GM21515 (cell line): ENCODE measurements around the gene SP2.

Experiments
- ATAC-seq: cut with Tn5 transposase; IDR thresholded peaks from one replicate; pipeline ENCODE4 v1.9.1; 2021; ENCODE audit not compliant: unreplicated experiment

SP2 gene

DNA sequence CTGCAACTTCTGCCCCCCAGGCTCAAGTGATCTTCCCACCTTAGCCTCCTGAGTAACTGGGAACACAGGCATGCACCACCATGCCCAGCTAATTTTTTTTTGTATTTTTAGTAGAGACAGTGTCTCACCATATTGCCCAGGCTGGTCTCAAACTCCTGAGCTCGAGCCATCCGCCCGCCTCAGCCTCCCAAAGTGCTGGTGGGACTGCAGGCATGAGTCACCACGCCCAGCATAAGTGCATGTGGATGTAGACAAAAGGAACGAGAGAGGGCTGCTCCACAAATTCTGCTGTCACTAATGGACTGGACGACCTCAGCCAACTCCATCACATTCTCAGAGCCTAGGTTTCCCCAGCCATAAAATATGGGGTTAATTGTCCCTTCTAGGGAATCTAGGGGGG, 7.7 kb upstream of the SP2 start:
- no peak for ATAC-seq

DNA sequence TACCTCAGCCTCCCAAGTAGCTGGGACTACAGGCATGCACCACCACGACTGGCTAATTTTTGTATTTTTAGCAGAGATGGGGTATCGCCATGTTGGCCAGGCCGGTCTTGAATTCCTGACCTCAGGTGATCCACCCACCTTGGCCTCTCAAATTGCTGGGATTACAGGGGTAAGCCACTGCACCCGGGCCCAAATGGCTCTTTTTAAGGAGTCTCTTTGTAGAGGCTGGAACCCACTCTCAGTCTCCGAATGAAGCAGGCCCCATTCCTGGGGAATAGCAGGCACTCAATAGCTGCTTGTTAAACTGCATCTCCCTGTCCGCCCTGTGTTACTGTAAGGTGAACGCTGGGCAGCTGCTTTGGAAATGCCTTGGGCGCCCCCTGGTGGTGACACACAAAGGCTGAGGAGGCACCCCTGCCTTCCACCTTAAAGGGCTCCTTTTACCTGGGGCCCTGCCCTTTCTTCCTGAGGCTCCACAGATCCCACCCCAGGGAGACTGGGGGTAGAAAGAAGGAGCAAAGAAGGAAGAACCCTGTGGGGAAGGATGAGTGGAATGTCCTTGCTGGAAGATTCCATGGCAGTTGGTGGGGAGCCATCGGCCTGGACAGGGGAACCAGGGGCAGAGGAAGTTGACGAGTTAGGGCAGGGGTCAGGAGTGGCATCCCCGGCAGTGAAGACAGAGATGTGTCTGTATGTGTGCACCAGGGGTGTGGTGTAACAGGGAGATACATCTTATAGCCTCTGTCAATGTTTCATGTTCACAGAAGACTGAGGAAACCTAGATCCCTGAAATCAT, 6.1 kb upstream of the SP2 start:
- ATAC-seq, result no peak

DNA sequence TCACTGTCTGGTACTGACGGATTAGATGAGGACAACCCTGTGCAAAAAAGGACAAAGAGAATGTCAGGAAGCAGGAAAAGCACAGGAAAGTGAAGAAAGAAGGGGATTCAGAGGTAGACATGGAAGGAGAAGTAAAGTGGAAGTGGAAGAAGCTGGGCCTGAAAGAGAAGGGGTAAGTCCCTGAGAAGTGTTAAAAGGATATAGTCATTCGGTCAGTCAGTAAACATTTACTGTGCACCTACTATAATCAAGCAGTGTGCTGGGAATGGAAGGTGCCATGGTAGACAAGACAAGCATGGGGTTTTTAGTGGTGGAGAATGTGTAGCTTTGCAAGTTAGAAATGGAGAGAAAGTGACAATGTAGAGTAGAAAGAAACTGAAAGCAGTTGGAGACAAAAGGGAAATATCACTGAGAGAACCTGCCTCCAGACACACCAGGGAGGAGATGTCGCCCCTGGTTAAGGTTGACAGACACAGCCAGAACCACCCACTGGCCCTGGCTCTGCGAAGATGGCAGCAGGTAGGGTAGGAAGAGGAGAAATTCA, 4.4 kb upstream of the SP2 start:
- ATAC-seq, result no peak

DNA sequence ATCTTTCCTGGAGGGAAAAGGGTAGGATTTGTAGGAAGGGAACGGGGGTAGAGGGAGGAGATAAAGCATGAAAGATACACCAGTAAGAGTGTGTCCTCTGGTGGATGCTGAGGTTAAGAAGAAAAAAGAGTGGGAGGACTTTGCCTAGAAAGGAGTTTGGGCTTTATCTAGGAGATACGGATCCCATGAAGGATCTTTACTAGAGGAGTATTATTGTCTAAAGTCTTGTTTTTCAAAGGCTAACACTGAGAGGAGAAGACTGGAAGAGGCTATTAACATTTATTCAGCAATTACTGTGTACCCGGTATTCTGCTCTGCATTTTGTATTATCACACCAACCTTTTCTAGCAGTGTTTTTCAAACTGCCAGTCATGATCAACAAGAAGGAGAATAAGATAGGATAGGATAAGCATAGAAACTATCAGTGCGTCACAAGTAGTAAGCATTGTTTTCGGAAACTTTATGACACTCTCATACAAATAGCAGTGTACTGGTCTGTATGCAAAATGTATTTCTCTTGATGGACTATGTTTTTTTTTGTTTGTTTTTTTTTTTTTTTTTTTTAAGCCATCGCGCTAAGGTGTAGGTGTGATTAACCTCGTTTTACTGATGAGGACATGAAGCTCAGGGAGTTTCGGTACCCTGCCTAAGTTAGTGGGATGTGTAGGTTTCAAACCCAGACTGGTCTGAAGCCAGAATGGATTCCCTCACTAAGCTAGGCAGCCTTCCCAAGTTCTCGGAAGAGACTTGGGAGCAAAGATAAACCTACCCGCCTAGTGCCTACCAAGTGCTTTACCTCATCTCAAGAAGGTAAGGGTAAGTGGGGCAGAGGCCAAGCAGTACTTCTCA, 1.3 kb upstream of the SP2 start:
- ATAC-seq, result no peak

DNA sequence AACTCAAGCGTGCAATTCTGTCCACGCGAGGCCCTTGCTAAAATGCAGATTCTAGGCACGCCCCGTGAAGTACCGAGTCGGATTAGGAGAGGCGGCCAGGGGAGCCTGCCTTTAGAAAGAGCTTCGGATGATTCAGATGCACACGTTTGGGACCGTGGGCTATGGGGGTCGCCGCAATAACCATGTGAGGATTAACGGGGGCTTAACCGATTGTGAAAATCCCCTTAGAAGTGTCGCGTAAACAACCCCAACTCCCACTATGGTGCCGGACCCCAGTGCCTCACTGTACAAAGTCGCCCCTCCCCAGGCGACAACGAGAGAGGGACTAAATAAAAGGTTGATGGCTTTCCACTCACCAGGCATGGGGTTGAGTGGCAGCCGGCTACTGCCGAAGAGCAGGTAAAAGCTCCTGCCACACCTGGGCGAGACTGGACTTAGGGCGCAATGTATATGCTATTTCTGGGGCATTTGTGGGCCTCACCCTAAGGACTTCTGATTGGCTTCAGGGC, 635 bp upstream of the SP2 start:
- no peak for ATAC-seq

DNA sequence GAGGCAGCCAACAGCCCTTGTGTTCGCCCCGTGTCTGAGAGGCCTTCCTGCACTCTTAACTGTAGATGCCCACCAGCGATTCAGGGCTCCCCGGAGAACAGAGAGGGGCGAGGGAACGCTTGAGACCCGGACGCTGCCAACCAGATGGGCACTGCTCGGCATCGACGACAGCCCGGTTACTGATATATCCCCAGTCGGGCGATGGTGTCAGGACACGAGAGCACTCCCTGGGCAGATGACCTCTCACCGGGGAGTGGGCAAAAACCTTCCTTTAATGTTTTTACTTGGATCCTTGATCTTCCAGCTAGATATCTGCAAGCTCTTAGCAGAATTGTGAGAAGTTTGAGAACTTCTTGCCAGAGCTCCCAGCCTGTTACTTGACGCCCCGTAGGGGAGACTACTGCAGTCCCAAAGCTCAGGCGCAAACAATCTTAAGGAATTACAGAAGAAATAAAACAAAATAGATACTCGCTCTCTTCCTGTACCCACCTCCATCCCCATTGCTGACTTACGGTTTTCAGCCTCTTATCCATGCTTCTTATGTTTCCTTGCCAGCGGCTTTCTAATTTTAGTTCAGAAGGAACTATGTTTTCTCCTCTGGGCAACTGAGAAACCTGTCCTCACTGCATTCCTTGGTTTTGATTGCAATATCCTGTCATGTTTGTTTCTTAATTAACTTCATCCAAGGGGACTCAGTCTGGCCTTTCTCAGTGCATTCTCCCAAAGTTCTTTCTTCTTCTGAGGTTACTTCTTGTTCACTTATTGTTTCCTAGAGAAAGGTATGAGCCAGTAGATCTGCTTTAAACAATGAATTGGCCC, 845 bp downstream of the SP2 start:
- no peak for ATAC-seq

- no peak for ATAC-seq
Observed at GRCh38 chr17:47897561-47897960, 1.5 kb downstream of the SP2 start.

DNA sequence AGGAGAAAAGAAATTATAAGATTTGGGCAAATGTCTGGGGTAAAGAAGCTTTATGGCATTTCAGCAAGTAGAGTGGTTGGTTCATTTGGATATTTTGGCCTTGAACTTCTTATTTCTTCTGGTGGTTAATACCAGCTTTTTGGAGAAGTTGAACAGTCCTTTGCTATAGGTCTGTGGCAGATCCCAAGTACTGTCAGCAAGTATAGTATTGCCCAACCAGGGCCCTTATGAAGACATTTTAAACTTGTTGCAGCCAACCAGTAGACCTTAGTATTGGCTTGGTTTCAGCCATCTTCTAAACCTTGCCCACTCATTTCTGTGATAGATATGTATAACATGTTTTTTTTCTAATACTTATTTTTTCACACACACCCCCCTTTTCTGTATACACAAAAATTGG, 2.2 kb downstream of the SP2 start:
- no peak for ATAC-seq

GRCh38 chr17:47899643-47900042, 3.6 kb downstream of the SP2 start:
- ATAC-seq, result no peak

DNA sequence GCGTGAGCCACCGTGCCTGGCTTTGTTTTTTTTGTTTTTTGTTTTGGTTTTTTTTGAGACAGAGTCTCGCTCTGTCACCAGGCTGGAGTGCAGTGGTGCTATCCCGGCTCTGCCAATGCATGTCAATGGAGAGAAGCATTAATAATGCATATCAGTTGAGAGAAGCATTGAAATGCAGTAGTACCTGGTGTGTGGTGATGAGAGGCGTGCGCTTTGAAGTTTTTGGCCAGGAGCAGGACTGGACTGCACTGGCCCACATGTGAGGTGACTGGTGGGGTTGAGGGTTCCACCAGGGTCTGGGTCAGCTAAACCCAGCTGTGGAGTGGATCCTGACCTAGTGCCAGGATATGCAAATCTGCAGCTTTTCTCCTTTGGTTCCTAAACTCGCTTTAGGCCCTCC, 5.4 kb downstream of the SP2 start:
- no peak for ATAC-seq

DNA sequence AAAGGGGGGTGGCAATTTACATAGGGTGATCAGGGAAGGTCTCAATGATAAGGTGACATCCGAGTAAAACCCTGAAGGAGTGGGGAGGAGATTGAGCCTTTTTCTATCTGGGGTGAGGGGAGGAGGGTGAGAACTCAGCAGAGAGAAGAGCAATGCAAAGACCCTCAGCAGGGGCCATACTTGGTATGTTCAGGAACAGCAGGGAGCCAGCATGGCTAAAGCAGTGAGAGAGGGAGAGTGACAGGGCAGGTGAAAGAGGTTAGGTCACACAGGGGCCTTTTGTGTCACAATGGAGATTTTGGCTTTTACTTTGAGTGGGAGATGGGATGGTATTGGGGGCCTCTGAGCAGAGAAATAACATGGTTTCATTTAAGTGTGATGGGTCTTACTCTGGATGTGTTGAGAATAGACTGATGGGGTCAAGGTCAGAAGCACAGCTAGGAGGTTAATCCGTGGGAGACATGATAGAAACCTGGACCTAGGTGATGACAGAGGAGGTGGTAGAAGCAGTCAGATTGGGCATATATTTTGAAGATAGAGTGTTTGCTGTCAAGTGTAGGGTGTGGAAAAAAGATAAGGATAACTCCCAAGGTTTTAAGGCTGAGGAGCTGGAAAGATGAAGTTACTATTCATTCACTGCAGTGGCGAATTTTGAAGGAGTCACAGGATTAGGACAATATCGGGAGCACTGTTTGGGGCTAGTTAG, 6.2 kb downstream of the SP2 start:
- no peak for ATAC-seq

DNA sequence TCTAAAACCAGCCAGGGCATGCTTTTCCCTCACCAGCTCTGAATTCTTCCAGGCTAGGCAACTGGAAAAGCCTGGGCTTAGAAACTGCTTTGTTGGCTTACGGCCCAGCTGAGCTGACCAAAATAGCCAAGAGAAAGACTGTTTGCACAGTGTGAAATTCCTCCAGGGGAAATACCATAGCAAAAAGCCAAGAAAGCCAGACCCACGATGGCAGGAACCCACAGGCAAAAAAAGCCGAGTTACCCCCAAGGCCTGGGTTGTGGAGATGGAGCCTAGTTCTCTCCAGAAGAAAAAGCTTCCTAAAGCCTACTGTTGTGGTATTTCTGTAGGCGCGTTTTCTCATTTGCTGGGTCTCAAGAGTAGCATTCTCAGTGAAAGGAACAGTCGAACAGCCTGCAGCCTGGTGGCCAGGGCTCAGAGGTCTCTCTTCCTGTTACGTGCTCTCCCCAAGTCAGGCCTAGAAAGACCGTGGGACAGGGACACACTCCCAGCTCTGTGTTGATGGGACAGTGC, 9.2 kb downstream of the SP2 start:
- no peak for ATAC-seq

GRCh38 chr17:47906443-47906842, 10.4 kb downstream of the SP2 start:
- ATAC-seq, result no peak

- no peak for ATAC-seq
Observed at GRCh38 chr17:47907932-47908562, 12.0 kb downstream of the SP2 start.

GRCh38 chr17:47913050-47913449, 17.0 kb downstream of the SP2 start:
- ATAC-seq, result no peak

GRCh38 chr17:47914306-47914948, 18.4 kb downstream of the SP2 start:
- ATAC-seq, result no peak

GRCh38 chr17:47915776-47916398, 19.9 kb downstream of the SP2 start:
- ATAC-seq, result no peak

- no peak for ATAC-seq
Observed at GRCh38 chr17:47916489-47917208, 20.6 kb downstream of the SP2 start.
